ENCODE results near the gene SLAMF7. TPM values are rescaled to one million over a fixed set of nuclear protein-coding genes. Genes with fewer than 3 reads are reported as not detected.

SLAMF7 gene
- total RNA-seq, 3 donors from 2014 or later, result 0.48 to 5.7 (median 3.3) TPM

DNA sequence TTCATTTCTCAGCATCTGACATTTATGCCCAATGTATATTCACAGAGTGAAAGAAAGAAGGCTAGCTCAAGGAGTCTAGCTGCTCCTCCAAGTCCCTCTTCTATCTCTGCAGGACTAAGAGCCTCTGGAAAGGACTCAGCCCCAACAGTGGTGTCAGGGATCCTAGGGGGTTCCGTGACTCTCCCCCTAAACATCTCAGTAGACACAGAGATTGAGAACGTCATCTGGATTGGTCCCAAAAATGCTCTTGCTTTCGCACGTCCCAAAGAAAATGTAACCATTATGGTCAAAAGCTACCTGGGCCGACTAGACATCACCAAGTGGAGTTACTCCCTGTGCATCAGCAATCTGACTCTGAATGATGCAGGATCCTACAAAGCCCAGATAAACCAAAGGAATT lies 60.6 kb downstream of the SLAMF7 start:
- H3K36me3 ChIP-seq, result no peaks in the 10 kb centered on the region
- no peak for DNase-seq (ENCODE audit: low spot score in 2 of 2)
- TF ChIP-seq POLR2AphosphoS5 (IDR thresholded peaks at IDR 0.05), result no peak
- TF ChIP-seq CTCF (IDR thresholded peaks at IDR 0.05), result no peak
- no peak for TF ChIP-seq POLR2A (IDR thresholded peaks at IDR 0.05)
- H3K27ac ChIP-seq, result no peak overlapping the region
- intact Hi-C loops (cut with DNase I; ENCODE audit: low total_unique reads), result no loop called here
- H3K4me3 ChIP-seq, result no peak overlapping the region
- no peaks in the 10 kb centered on the region for H3K4me1 ChIP-seq
- H3K9me3 ChIP-seq, result no peaks in the 10 kb centered on the region
- H3K27me3 ChIP-seq, result no peaks in the 10 kb centered on the region

DNA sequence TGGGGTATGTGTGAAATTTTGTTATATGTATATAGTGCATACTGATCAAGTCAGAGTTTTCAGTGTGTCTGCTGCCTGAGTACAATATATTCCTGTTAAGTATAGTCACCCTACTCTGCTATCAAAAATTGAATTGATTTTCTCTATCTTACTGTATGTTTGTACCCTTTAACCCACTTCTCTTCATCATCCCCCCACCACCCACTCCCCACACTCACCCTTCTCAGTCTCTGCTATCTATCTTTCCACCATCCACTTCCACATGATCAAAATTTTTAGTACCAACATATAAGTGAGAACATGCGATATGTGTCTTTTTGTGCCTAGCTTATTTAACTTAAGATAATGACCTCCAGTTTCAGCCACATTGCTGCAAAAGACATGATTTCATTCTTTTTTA lies 61.1 kb downstream of the SLAMF7 start:
- intact Hi-C loops (cut with DNase I; ENCODE audit: low total_unique reads), result no loop called here
- Histone ChIP-seq H3K27ac (no peak overlapping the region), H3K36me3 (no peaks in the 10 kb centered on the region), H3K27me3 (no peaks in the 10 kb centered on the region), H3K4me3 (no peak overlapping the region), H3K9me3 (no peaks in the 10 kb centered on the region), H3K4me1 (no peaks in the 10 kb centered on the region)
- no peak for TF ChIP-seq CTCF (IDR thresholded peaks at IDR 0.05)
- no peak for TF ChIP-seq POLR2A (IDR thresholded peaks at IDR 0.05)
- TF ChIP-seq POLR2AphosphoS5 (IDR thresholded peaks at IDR 0.05), result no peak
- no peak for DNase-seq (ENCODE audit: low spot score in 2 of 2)

DNA sequence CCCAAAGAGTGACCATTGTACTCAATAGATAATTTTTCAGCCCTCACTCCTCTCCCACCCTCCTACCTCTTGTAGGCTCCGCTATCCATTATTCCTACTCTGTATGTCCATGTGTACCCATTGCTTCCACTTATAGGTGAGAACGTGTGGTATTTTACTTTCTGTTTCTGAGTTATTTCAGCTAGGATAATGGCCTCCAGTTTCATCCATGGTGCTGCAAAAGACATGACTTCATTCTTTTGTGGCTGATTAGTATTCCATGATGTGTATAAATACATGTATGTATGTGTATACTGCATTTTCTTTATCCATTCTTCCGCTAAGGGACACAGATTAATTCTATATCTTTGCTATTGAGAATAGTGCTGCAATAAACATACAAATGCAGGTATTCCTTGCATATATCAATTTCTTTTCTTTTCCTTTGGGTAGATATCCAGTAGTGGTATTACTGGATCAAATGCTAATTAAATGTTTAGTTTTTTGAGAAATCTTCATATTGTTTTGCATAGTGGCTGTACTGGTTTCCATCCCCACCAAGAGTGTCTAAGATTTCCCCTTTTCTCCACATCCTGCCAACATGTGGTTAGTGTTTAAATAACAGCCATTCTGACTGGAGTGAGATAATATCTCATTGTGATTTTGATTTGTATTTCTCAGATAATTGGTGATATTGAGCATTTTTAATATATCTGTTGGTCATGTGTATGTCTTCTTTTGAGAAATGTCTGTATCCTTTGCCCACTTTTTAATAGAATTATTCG lies 61.8 kb downstream of the SLAMF7 start:
- H3K4me3 ChIP-seq, result no peak overlapping the region
- H3K9me3 ChIP-seq, result no peaks in the 10 kb centered on the region
- no peak overlapping the region for H3K27ac ChIP-seq
- intact Hi-C loops (cut with DNase I; ENCODE audit: low total_unique reads), result no loop called here
- H3K27me3 ChIP-seq, result no peaks in the 10 kb centered on the region
- DNase-seq (ENCODE audit: low spot score in 2 of 2), result no peak
- H3K4me1 ChIP-seq, result no peaks in the 10 kb centered on the region
- TF ChIP-seq POLR2AphosphoS5 (IDR thresholded peaks at IDR 0.05) (no peak), POLR2A (IDR thresholded peaks at IDR 0.05) (no peak), CTCF (IDR thresholded peaks at IDR 0.05) (no peak)
- no peaks in the 10 kb centered on the region for H3K36me3 ChIP-seq

DNA sequence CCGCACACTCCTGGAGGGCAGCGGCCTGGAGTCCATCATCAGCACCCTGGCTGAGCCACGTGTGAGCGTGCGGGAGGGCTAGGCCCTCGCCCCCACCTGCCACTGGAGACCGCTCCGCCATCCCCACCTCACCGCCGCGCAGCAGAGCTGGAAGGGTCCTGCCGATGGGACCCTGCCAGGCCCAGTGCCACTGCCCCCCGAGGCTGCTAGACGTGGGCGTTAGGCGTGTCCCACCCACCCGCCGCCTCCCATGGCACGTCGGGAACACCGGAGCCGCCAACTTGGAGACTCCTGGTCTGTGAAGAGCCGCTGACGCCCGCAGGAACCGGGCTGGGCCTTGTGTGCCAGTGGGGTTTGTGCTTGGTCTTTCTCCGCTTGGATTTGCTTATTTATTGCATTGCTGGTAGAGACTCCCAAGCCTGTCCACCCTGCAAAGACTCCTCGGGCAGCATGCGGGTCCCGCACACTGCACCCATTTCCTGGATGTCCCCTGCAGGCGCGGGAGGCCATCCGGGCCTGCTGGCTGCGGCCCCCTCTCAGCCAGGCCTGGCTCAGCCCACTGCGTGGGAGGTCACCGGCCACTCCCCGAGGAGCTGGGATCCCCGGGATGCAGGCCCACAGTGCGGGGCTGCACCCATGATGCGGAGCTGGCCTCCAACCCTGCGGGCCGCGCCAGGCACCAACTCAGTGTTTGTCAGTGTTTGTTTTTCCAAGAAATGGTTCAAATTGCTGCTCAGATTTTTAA lies 63.0 kb downstream of the SLAMF7 start:
- Histone ChIP-seq H3K27ac (no peak overlapping the region), H3K36me3 (no peaks in the 10 kb centered on the region), H3K9me3 (peaks cover 0 to 11% of the 10 kb centered on the region in 2 donors), H3K4me3 (no peak overlapping the region), H3K27me3 (no peaks in the 10 kb centered on the region), H3K4me1 (no peaks in the 10 kb centered on the region)
- no peak for DNase-seq (ENCODE audit: low spot score in 2 of 2)
- no peak for TF ChIP-seq POLR2AphosphoS5 (IDR thresholded peaks at IDR 0.05)
- no peak for TF ChIP-seq CTCF (IDR thresholded peaks at IDR 0.05)
- no peak for TF ChIP-seq POLR2A (IDR thresholded peaks at IDR 0.05)
- intact Hi-C loops (cut with DNase I; ENCODE audit: low total_unique reads), result no loop called here

Other genes with a start within 250 kb of the SLAMF7 start
- 1 to 10 TPM; 1.1 to 3.2 (median 2.6) TPM for gene SLAMF6, start 216.0 kb upstream of the SLAMF7 start, total RNA-seq
- 10 to 100 TPM in 1 of 3 donors, 1 to 10 TPM in 2; 2.3 to 17.0 (median 9.8) TPM for gene CD84, start 159.8 kb upstream of the SLAMF7 start, total RNA-seq
- gene SLAMF1, start 92.2 kb upstream of the SLAMF7 start, total RNA-seq, result 1 to 10 TPM in 1 of 3 donors, under 1 TPM in 2; 0.64 to 1.8 (median 0.98) TPM
- 10 to 100 TPM in 1 of 3 donors, 1 to 10 TPM in 2; 5.4 to 12.3 (median 8.8) TPM for gene CD48, start 27.4 kb upstream of the SLAMF7 start, total RNA-seq
- gene LY9, start 56.9 kb downstream of the SLAMF7 start, total RNA-seq, result 1 to 10 TPM; 1.1 to 5.9 (median 5.6) TPM
- gene CD244, start 123.6 kb downstream of the SLAMF7 start, total RNA-seq, result 1 to 10 TPM in 1 of 3 donors, under 1 TPM in 2; 0.64 to 1.6 (median 0.66) TPM
- 100 to 1,000 TPM in 1 of 3 donors, 1 to 10 TPM in 1, under 1 TPM in 1; 0.96 to 938 (median 2.0) TPM for gene ITLN1, start 145.9 kb downstream of the SLAMF7 start, total RNA-seq
- gene ITLN2, start 215.6 kb downstream of the SLAMF7 start, total RNA-seq, result 10 to 100 TPM in 1 of 3 donors, not detected in 2; 10.7 TPM

Data from breast epithelium (tissue), 4 donors.